ENCODE measurements around the gene KRTAP6-2.

GRCh38 chr21:30620080-30620479 is 21.4 kb upstream of the KRTAP6-2 start:
- no peak for TF ChIP-seq POLR2A (IDR thresholded peaks at IDR 0.05; ENCODE audit: low read depth, low read length)
- no peak for TF ChIP-seq TAF1 (IDR thresholded peaks at IDR 0.05; ENCODE audit: low read depth, low read length)
